A673 (cell line): ENCODE results near the gene RBM27. TPM values are rescaled to one million over a fixed set of nuclear protein-coding genes. Genes with fewer than 3 reads are reported as not detected.
"Not testable (repeated sequence)": the region's sequence is repeated elsewhere in the genome, so short reads cannot be mapped to it uniquely, and the experiment has no call there.

Experiments
- BruUV-seq: library from RNA; stranded (reverse); fragments of 400-500 nt; replicated peaks from 2 replicates; lab custom pipeline; 2021; lab: Mats Ljungman, UMichigan
- CTCF ChIA-PET: fragments of 300-600 bp; sonication (Branson Sonifier 250); formaldehyde crosslinking; loops from one replicate; lab custom pipeline; 2022; ENCODE audit warnings: antibody characterized with exemption; lab: Charles Lee
- POLR2A ChIA-PET: fragments of 300-600 bp; sonication (Branson Sonifier 250); formaldehyde crosslinking; loops from one replicate; lab custom pipeline; 2022; ENCODE audit warnings: antibody characterized with exemption; ENCODE audit not compliant: low non-redundant PET; lab: Charles Lee
- DNase-seq: peaks from one replicate; pipeline ENCODE4 v3.0.0-alpha.2; 2015; ENCODE audit warnings: low spot score
- H3K27ac ChIP-seq: fragments of 200-600 bp; sonication (generic); 2 replicates; pipeline ENCODE4 v1.5.1; 2016; ENCODE audit warnings: mixed run types, low read depth, mild to moderate bottlenecking, mixed read lengths, antibody characterized with exemption, low read length; ENCODE audit not compliant: poor library complexity, severe bottlenecking
- H3K27me3 ChIP-seq: fragments of 200-600 bp; sonication (generic); replicated peaks from 2 replicates; pipeline ENCODE4 v1.6.1; 2017; ENCODE audit warnings: mixed run types, low read depth, mild to moderate bottlenecking, mixed read lengths, antibody characterized with exemption, low read length; ENCODE audit not compliant: insufficient read depth, poor library complexity
- H3K36me3 ChIP-seq: fragments of 200-600 bp; sonication (generic); 2 replicates; pipeline ENCODE4 v1.6.1; 2016; ENCODE audit warnings: mixed run types, mild to moderate bottlenecking, mixed read lengths, antibody characterized with exemption, low read length; ENCODE audit not compliant: insufficient read depth, poor library complexity, severe bottlenecking
- H3K4me1 ChIP-seq: fragments of 200-600 bp; sonication (generic); 2 replicates; pipeline ENCODE4 v1.6.1; 2017; ENCODE audit warnings: mixed run types, mild to moderate bottlenecking, mixed read lengths, antibody characterized with exemption, low read length; ENCODE audit not compliant: insufficient read depth, poor library complexity, severe bottlenecking
- H3K4me3 ChIP-seq: fragments of 200-600 bp; sonication (generic); 2 replicates; pipeline ENCODE4 v1.5.1; 2016; ENCODE audit warnings: low read depth, mixed run types, mild to moderate bottlenecking, mixed read lengths, low read length; ENCODE audit not compliant: poor library complexity, severe bottlenecking
- H3K9me3 ChIP-seq: fragments of 200-600 bp; sonication (generic); 2 replicates; pipeline ENCODE4 v1.6.1; 2016; ENCODE audit warnings: mixed run types, low read depth, mild to moderate bottlenecking, mixed read lengths, antibody characterized with exemption, low read length; ENCODE audit not compliant: poor library complexity, severe bottlenecking
- EZH2 ChIP-seq: fragments of 200-600 bp; sonication (generic); IDR thresholded peaks from 2 replicates; pipeline ENCODE4 v1.6.1; 2017; ENCODE audit warnings: borderline replicate concordance, low read depth, mild to moderate bottlenecking, mixed read lengths, antibody characterized with exemption, low read length; ENCODE audit not compliant: poor library complexity, severe bottlenecking
- intact Hi-C: fragments of 100-400 bp; cut with micrococcal nuclease; formaldehyde crosslinking; loops from one replicate; pipeline ENCODE4 v1.10.0; 2022; ENCODE audit not compliant: unreplicated experiment
- total RNA-seq: library from RNA; stranded (reverse); gene quantifications from 2 replicates; pipeline ENCODE4 v1.2.3, GENCODE V29; 2021
- TF ChIP-seq, protein P1 (sequence below): fragments of 300-800, 200-600 bp; sonication (generic); conservative IDR thresholded peaks from 2 replicates; pipeline ENCODE4 v1.5.1; 2017; ENCODE audit warnings: low read depth, mild to moderate bottlenecking, antibody characterized with exemption, low read length, moderate library complexity, mixed read lengths

The RBM27 gene
- total RNA-seq, 1 experiment from 2014 or later = 33.3 TPM

DNA sequence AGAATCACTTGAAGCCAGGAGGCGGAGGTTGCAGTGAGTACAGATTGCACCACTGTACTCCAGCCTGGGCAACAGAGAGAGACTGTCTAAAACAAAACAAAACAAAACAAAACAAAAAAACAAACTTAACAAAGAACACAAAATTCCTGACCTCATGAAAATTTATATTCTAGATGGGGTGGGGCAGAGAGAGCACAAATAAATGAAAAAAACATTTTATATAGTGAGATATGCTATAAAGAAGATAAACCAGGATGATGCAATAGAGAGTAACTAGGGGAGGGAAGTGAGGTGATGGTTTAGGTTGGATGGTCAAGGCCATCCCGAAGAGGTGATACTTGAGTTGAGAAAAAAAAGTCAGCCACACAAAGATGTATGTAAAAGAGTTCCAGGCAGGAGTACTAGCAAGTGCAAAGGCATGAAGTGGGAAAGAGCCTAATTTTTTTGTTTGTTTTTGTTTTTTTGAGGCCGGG is 10.8 kb upstream of the RBM27 start:
- H3K4me3 ChIP-seq = no peak overlapping the region
- ChIA-PET CTCF (no interaction called here), POLR2A (no interaction called here)
- TF ChIP-seq, protein P1, sequence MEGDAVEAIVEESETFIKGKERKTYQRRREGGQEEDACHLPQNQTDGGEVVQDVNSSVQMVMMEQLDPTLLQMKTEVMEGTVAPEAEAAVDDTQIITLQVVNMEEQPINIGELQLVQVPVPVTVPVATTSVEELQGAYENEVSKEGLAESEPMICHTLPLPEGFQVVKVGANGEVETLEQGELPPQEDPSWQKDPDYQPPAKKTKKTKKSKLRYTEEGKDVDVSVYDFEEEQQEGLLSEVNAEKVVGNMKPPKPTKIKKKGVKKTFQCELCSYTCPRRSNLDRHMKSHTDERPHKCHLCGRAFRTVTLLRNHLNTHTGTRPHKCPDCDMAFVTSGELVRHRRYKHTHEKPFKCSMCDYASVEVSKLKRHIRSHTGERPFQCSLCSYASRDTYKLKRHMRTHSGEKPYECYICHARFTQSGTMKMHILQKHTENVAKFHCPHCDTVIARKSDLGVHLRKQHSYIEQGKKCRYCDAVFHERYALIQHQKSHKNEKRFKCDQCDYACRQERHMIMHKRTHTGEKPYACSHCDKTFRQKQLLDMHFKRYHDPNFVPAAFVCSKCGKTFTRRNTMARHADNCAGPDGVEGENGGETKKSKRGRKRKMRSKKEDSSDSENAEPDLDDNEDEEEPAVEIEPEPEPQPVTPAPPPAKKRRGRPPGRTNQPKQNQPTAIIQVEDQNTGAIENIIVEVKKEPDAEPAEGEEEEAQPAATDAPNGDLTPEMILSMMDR = no peak
- TF ChIP-seq EZH2 = no peak
- DNase-seq = no peak
- peaks cover 4% of the 10 kb centered on the region for H3K4me1 ChIP-seq
- intact Hi-C loops = no loop called here
- H3K9me3 ChIP-seq = no peaks in the 10 kb centered on the region
- no TSS peak for BruUV-seq
- H3K36me3 ChIP-seq = no peaks in the 10 kb centered on the region
- no peak overlapping the region for H3K27ac ChIP-seq
- H3K27me3 ChIP-seq = no peaks in the 10 kb centered on the region

DNA sequence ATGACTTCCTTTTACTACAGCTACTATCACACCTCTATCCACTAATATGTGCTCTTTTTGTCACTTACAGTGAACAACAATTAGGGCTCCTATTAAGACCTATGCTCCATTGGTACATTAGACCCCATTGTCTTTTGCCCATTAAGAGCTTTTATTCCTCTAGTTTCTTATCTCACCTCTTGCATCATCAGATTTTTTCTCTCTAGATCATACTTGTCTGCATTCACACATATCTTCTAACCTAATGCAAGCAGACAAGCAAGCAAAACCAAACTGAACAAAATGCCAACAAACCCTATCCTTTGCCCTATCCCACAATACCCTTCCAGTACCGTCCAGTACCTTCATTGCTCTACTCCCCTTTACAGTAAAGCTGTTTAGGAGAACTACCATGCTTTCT is 10.1 kb upstream of the RBM27 start:
- Histone ChIP-seq H3K27ac (no peak overlapping the region), H3K27me3 (no peaks in the 10 kb centered on the region), H3K36me3 (no peaks in the 10 kb centered on the region), H3K4me3 (no peak overlapping the region), H3K9me3 (no peaks in the 10 kb centered on the region), H3K4me1 (peaks cover 4% of the 10 kb centered on the region)
- DNase-seq = no peak
- ChIA-PET CTCF (no interaction called here), POLR2A (interaction anchor here (0.7 kb wide), 1 partner anchor 19 kb away, joined by 3 read pairs; no protein-coding TSS in a partner anchor)
- BruUV-seq = no TSS peak
- TF ChIP-seq, protein P1 = no peak
- no peak for TF ChIP-seq EZH2
- intact Hi-C loops = no loop called here

DNA sequence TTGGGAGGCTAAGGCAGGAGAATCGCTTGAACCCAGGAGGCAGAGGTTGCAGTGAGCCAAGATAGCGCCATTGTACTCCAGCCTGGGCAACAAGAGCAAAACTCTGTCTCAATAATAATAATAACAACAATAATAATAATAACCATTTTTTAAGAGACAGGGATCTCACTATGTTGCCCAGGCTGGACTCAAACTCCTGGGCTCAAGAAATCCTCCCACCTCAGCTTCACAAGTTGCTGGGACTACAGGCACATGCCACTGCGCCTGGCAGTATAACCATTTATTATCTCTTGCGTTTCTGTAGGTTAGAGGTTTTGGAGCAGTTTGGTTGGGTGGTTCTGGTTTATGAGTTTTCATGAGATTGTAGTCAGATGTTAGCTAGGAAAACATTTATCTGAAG is 8.4 kb upstream of the RBM27 start:
- CTCF ChIA-PET, DNase-seq, H3K4me1 ChIP-seq, H3K4me3 ChIP-seq, H3K27me3 ChIP-seq, H3K9me3 ChIP-seq, H3K36me3 ChIP-seq, intact Hi-C loops, H3K27ac ChIP-seq, POLR2A ChIA-PET, BruUV-seq: not testable (repeated sequence)

DNA sequence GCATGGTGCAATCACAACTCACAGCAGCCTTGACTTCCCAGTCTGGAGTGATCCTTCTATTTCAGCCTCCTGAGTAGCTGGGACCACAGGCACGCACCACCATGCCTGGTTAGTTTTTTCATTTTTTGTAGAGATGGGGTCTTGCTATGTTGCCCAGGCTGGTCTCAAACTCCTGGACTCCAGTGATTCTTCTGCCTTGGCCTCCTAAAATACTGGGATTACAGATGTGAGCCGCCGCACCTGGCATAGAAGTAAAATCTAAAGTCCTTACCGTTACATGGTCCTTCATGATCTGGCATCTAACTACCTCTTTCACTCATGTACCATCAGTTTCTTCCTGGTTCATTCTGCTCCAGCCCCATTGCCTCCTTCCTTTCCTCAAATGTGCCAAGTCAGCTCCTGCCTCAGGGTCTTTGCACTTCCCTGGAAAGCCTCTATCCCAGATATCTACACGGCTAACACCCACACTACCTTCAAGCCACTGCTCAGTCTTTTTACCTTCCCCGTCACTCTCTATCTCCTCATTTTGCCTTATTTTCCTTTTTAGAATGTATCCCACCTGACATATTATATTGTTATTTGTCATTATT is 6.9 kb upstream of the RBM27 start:
- Histone ChIP-seq H3K27ac (no peak overlapping the region), H3K9me3 (no peaks in the 10 kb centered on the region), H3K27me3 (no peaks in the 10 kb centered on the region), H3K4me1 (peaks cover 5% of the 10 kb centered on the region), H3K4me3 (no peak overlapping the region), H3K36me3 (no peaks in the 10 kb centered on the region)
- no TSS peak for BruUV-seq
- POLR2A ChIA-PET = no interaction called here
- DNase-seq = no peak
- intact Hi-C loops = no loop called here
- CTCF ChIA-PET = no interaction called here
- TF ChIP-seq EZH2 = no peak
- TF ChIP-seq, protein P1 = no peak
